ENCODE results near the gene HACD4. TPM values are rescaled to one million over a fixed set of nuclear protein-coding genes. Genes with fewer than 3 reads are reported as not detected.
A peak's percentile ranks its signal among the peaks of the same experiment; 100 is the strongest.

The HACD4 gene
- 1 to 10 TPM in 2 of 4 donors, under 1 TPM in 2; 0.97 to 1.7 (median 1.1) TPM for total RNA-seq
- 0.34 TPM for polyA plus RNA-seq
- long read RNA-seq, donor 1, full-length matches to known transcripts: 2 of 4 reads
- long read RNA-seq, donor 1, partial matches to known transcripts: 0 of 4 reads
- long read RNA-seq, donor 1, other reads (novel, unspliced or antisense): 2 of 4 reads
- long read RNA-seq, donor 2, full-length matches to known transcripts: 1 of 2 reads
- long read RNA-seq, donor 2, partial matches to known transcripts: 0 of 2 reads
- long read RNA-seq, donor 2, other reads (novel, unspliced or antisense): 1 of 2 reads
- long read RNA-seq, donor 3, full-length matches to known transcripts: 3 of 9 reads
- long read RNA-seq, donor 3, partial matches to known transcripts: 0 of 9 reads
- long read RNA-seq, donor 3, other reads (novel, unspliced or antisense): 6 of 9 reads
- long read RNA-seq, donor 4, full-length matches to known transcripts: 1 of 1 reads
- long read RNA-seq, donor 4, partial matches to known transcripts: 0 of 1 reads
- long read RNA-seq, donor 4, other reads (novel, unspliced or antisense): 0 of 1 reads

GRCh38 chr9:21031091-21031807, at the start of gene HACD4:
HACD4 (minus strand) TSS chr9:21031640; CDS start chr9:21031590, 50 bp downstream.
- peak within 1 kb of the TSS; percentile 58 for H3K4me3 ChIP-seq (ENCODE audit: low read length)
- no peaks in the 10 kb centered on the region for H3K4me1 ChIP-seq (ENCODE audit: control insufficient read depth, insufficient read depth, low read length)
- peak; percentile 95 for ATAC-seq
- no peaks in the 10 kb centered on the region for H3K27me3 ChIP-seq (ENCODE audit: control insufficient read depth, insufficient read depth)
- intact Hi-C loops (cut with DNase I): loop anchor here in 1 of 4 donors (10.0 kb wide), 1 partner anchor 64 kb away; no protein-coding TSS in a partner anchor
- peak; percentile 48 to 85 (median 84) for DNase-seq
- no peak within 1 kb of the TSS for H3K27ac ChIP-seq (ENCODE audit: low read length)
- no peaks in the 10 kb centered on the region for H3K9me3 ChIP-seq (ENCODE audit: control insufficient read depth, low read length)
- WGBS: 7% methylated on average over 46 of the region's 46 CpGs

- ATAC-seq (no peak), DNase-seq (no peak)
- Histone ChIP-seq H3K4me3 (ENCODE audit: low read length) (no peak overlapping the region), H3K27ac (ENCODE audit: low read length) (no peak overlapping the region), H3K27me3 (ENCODE audit: control insufficient read depth, insufficient read depth) (no peaks in the 10 kb centered on the region), H3K4me1 (ENCODE audit: control insufficient read depth, insufficient read depth, low read length) (no peaks in the 10 kb centered on the region), H3K9me3 (ENCODE audit: control insufficient read depth, low read length) (no peaks in the 10 kb centered on the region)
- 95% methylated on average over 1 of the region's 1 CpG for WGBS
- intact Hi-C loops (cut with DNase I): no loop called here
These were observed 49.4 kb upstream of the HACD4 start for GRCh38 chr9:21080793-21081192.

GRCh38 chr9:21078702-21079101, 47.3 kb upstream of the HACD4 start:
- intact Hi-C loops (cut with DNase I): no loop called here

GRCh38 chr9:21077781-21078180, 46.3 kb upstream of the HACD4 start, which contains the start of gene IFNB1:
IFNB1 (minus strand) TSS chr9:21077942; CDS start chr9:21077869, 73 bp downstream.
- DNase-seq (no peak), ATAC-seq (no peak)
- H3K27me3 ChIP-seq (ENCODE audit: control insufficient read depth, insufficient read depth): no peaks in the 10 kb centered on the region
- intact Hi-C loops (cut with DNase I): no loop called here
- no peaks in the 10 kb centered on the region for H3K4me1 ChIP-seq (ENCODE audit: control insufficient read depth, insufficient read depth, low read length)
- H3K27ac ChIP-seq (ENCODE audit: low read length): no peak within 1 kb of the TSS
- H3K4me3 ChIP-seq (ENCODE audit: low read length): no peak within 1 kb of the TSS
- WGBS: 89% methylated on average over 3 of the region's 3 CpGs
- no peaks in the 10 kb centered on the region for H3K9me3 ChIP-seq (ENCODE audit: control insufficient read depth, low read length)

More at GRCh38 chr9:21078702-21079101, 47.3 kb upstream of the HACD4 start:
- DNase-seq (no peak), ATAC-seq (no peak)
- H3K4me3 ChIP-seq (ENCODE audit: low read length): no peak overlapping the region
- WGBS: 84% methylated on average over 1 of the region's 1 CpG
- no peak overlapping the region for H3K27ac ChIP-seq (ENCODE audit: low read length)
- no peaks in the 10 kb centered on the region for H3K9me3 ChIP-seq (ENCODE audit: control insufficient read depth, low read length)
- no peaks in the 10 kb centered on the region for H3K4me1 ChIP-seq (ENCODE audit: control insufficient read depth, insufficient read depth, low read length)
- H3K27me3 ChIP-seq (ENCODE audit: control insufficient read depth, insufficient read depth): no peaks in the 10 kb centered on the region

GRCh38 chr9:21075484-21075883, 44.0 kb upstream of the HACD4 start:
- Histone ChIP-seq H3K9me3 (ENCODE audit: control insufficient read depth, low read length) (no peaks in the 10 kb centered on the region), H3K4me3 (ENCODE audit: low read length) (no peak overlapping the region), H3K4me1 (ENCODE audit: control insufficient read depth, insufficient read depth, low read length) (no peaks in the 10 kb centered on the region), H3K27me3 (ENCODE audit: control insufficient read depth, insufficient read depth) (no peaks in the 10 kb centered on the region), H3K27ac (ENCODE audit: low read length) (no peak overlapping the region)
- ATAC-seq: no peak
- intact Hi-C loops (cut with DNase I): no loop called here
- WGBS: 63% methylated on average over 3 of the region's 3 CpGs
- DNase-seq: no peak

GRCh38 chr9:21070906-21071305, 39.5 kb upstream of the HACD4 start:
- intact Hi-C loops (cut with DNase I): no loop called here
- DNase-seq (no peak), ATAC-seq (no peak)
- H3K4me3 ChIP-seq (ENCODE audit: low read length): no peak overlapping the region
- H3K9me3 ChIP-seq (ENCODE audit: control insufficient read depth, low read length): no peaks in the 10 kb centered on the region
- peaks cover 4% of the 10 kb centered on the region for H3K4me1 ChIP-seq (ENCODE audit: control insufficient read depth, insufficient read depth, low read length)
- no peak overlapping the region for H3K27ac ChIP-seq (ENCODE audit: low read length)
- H3K27me3 ChIP-seq (ENCODE audit: control insufficient read depth, insufficient read depth): no peaks in the 10 kb centered on the region

- Histone ChIP-seq H3K27ac (ENCODE audit: low read length) (no peak overlapping the region), H3K9me3 (ENCODE audit: control insufficient read depth, low read length) (no peaks in the 10 kb centered on the region), H3K27me3 (ENCODE audit: control insufficient read depth, insufficient read depth) (no peaks in the 10 kb centered on the region), H3K4me3 (ENCODE audit: low read length) (no peak overlapping the region), H3K4me1 (ENCODE audit: control insufficient read depth, insufficient read depth, low read length) (peaks cover 4% of the 10 kb centered on the region)
- DNase-seq (peak; percentile 21 to 65 (median 63)), ATAC-seq (peak; percentile 97 to 98)
- 14% methylated on average over 4 of the region's 4 CpGs for WGBS
- intact Hi-C loops (cut with DNase I): no loop called here
These were observed 38.7 kb upstream of the HACD4 start for GRCh38 chr9:21070171-21070571.

- Histone ChIP-seq H3K27me3 (ENCODE audit: control insufficient read depth, insufficient read depth) (no peaks in the 10 kb centered on the region), H3K9me3 (ENCODE audit: control insufficient read depth, low read length) (no peaks in the 10 kb centered on the region), H3K4me1 (ENCODE audit: control insufficient read depth, insufficient read depth, low read length) (no peaks in the 10 kb centered on the region), H3K27ac (ENCODE audit: low read length) (no peak overlapping the region), H3K4me3 (ENCODE audit: low read length) (no peak overlapping the region)
- intact Hi-C loops (cut with DNase I): no loop called here
- no peak for DNase-seq
- WGBS: 66% methylated on average over 2 of the region's 2 CpGs
- no peak for ATAC-seq
These were observed 29.6 kb upstream of the HACD4 start for GRCh38 chr9:21060919-21061561.

GRCh38 chr9:21056931-21057330, 25.5 kb upstream of the HACD4 start:
- DNase-seq (no peak), ATAC-seq (no peak)
- WGBS: 51% methylated on average over 1 of the region's 1 CpG

GRCh38 chr9:21053851-21054250, 22.4 kb upstream of the HACD4 start:
- intact Hi-C loops (cut with DNase I): no loop called here
- DNase-seq (no peak), ATAC-seq (no peak)
- no peak overlapping the region for H3K27ac ChIP-seq (ENCODE audit: low read length)
- H3K27me3 ChIP-seq (ENCODE audit: control insufficient read depth, insufficient read depth): no peaks in the 10 kb centered on the region
- H3K4me1 ChIP-seq (ENCODE audit: control insufficient read depth, insufficient read depth, low read length): no peaks in the 10 kb centered on the region
- H3K9me3 ChIP-seq (ENCODE audit: control insufficient read depth, low read length): no peaks in the 10 kb centered on the region
- no peak overlapping the region for H3K4me3 ChIP-seq (ENCODE audit: low read length)
- 39% methylated on average over 2 of the region's 2 CpGs for WGBS

More at GRCh38 chr9:21056931-21057330, 25.5 kb upstream of the HACD4 start:
- intact Hi-C loops (cut with DNase I): no loop called here
- Histone ChIP-seq H3K4me1 (ENCODE audit: control insufficient read depth, insufficient read depth, low read length) (no peaks in the 10 kb centered on the region), H3K27me3 (ENCODE audit: control insufficient read depth, insufficient read depth) (no peaks in the 10 kb centered on the region), H3K9me3 (ENCODE audit: control insufficient read depth, low read length) (no peaks in the 10 kb centered on the region), H3K27ac (ENCODE audit: low read length) (no peak overlapping the region), H3K4me3 (ENCODE audit: low read length) (no peak overlapping the region)

Data from right cardiac atrium (tissue), 5 donors.